Measurements from ENCODE around the gene ALG12. TPM values are rescaled to one million over a fixed set of nuclear protein-coding genes. Genes with fewer than 3 reads are reported as not detected.

ALG12 gene
- total RNA-seq, 1 donor: 18.8 TPM

DNA sequence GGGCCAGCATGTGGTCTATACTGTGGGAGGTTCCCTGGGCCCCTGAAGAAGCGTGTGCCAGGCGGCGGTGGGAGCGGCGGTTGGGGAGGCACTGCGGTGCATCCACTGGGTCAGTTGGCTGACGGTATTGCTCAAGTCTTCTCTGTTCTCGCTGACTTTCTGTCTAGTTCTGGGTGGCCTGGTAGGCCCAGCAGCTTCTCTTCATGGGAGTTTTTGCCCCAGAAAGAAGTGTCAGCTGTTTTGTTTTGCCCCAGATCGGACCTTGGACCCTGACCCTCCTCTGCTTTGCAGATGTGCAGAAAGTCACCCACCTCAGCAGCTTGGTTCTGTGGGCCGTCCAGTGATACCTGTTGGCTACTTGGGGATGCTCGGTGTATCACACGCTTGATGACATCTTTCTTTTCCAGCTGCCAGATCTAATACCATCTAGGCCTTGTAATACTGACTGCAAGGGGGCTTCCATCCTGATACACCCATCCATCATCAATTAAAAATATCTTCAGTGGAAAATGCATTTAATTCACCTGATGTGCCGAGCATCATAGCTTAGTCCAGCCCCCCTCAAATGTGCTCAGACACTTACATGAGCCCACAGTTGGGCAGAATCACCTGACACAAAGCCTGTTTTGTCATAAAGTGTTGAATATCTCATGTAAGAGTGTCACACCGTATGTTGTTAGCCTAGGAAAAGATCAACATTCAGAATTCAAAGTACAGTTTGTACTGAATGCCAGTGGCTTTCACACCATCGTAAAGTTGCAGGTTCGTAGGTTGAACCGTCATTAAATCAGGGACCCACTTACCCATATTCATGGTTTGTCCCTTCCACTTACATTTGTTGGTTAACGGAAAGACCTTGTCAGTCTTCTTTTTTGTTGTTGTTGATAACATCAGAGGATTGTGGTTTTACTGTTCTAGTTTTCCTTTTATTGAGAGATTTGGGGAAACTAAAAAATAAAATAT lies 50.7 kb downstream of the ALG12 start:
- H3K27me3 ChIP-seq (ENCODE audit: insufficient read depth, low read length): no peaks in the 10 kb centered on the region
- H3K79me2 ChIP-seq (ENCODE audit: insufficient read depth, low read length): peaks cover 97% of the 10 kb centered on the region
- peaks cover 53% of the 10 kb centered on the region for H4K20me1 ChIP-seq (ENCODE audit: insufficient read depth, low read length)
- peak; percentile 66 for DNase-seq (ENCODE audit: insufficient read length, low spot score, missing footprints)
- TF ChIP-seq, protein P1, sequence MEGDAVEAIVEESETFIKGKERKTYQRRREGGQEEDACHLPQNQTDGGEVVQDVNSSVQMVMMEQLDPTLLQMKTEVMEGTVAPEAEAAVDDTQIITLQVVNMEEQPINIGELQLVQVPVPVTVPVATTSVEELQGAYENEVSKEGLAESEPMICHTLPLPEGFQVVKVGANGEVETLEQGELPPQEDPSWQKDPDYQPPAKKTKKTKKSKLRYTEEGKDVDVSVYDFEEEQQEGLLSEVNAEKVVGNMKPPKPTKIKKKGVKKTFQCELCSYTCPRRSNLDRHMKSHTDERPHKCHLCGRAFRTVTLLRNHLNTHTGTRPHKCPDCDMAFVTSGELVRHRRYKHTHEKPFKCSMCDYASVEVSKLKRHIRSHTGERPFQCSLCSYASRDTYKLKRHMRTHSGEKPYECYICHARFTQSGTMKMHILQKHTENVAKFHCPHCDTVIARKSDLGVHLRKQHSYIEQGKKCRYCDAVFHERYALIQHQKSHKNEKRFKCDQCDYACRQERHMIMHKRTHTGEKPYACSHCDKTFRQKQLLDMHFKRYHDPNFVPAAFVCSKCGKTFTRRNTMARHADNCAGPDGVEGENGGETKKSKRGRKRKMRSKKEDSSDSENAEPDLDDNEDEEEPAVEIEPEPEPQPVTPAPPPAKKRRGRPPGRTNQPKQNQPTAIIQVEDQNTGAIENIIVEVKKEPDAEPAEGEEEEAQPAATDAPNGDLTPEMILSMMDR (IDR thresholded peaks at IDR 0.05; ENCODE audit: extremely low read depth, low read depth, low read length): no peak
- H3K4me2 ChIP-seq (ENCODE audit: insufficient read depth, low read length): no peak overlapping the region
- no peak overlapping the region for H3K27ac ChIP-seq (ENCODE audit: low read depth, low read length)
- H3K36me3 ChIP-seq (ENCODE audit: insufficient read depth, low read length): peaks cover 10% of the 10 kb centered on the region
- H3K9me3 ChIP-seq (ENCODE audit: low read depth, low read length): peaks cover 8% of the 10 kb centered on the region
- H3K4me1 ChIP-seq (ENCODE audit: insufficient read depth, low read length): no peaks in the 10 kb centered on the region
- H3K4me3 ChIP-seq (ENCODE audit: insufficient read depth, low read length): no peak overlapping the region
- H2AFZ ChIP-seq (ENCODE audit: low read length): no peak overlapping the region

DNA sequence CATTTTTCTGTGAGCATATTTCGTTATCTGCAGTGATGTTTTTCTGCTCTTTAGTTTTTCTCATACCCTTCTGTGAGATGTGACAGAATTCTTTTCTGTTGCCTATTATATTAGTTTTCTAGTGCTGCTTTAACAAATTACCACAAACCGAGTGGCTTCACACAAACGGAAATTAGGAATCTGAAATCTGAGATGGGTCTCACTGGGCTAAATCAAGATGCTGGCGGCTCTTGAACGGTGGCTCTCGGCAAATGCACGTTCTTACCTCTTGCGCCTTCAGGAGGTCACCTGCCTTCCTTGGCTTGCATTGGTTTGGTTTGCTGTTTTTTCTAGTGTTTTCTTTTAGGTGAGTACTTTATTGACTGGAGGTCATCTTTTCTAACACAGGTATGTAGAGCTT lies 51.6 kb downstream of the ALG12 start:
- TF ChIP-seq, protein P1 (IDR thresholded peaks at IDR 0.05; ENCODE audit: extremely low read depth, low read depth, low read length): no peak
- Histone ChIP-seq H3K9me3 (ENCODE audit: low read depth, low read length) (peaks cover 8% of the 10 kb centered on the region), H3K27me3 (ENCODE audit: insufficient read depth, low read length) (no peaks in the 10 kb centered on the region), H4K20me1 (ENCODE audit: insufficient read depth, low read length) (peaks cover 58% of the 10 kb centered on the region), H3K36me3 (ENCODE audit: insufficient read depth, low read length) (peaks cover 10% of the 10 kb centered on the region), H3K4me1 (ENCODE audit: insufficient read depth, low read length) (no peaks in the 10 kb centered on the region), H3K79me2 (ENCODE audit: insufficient read depth, low read length) (peaks cover 97% of the 10 kb centered on the region), H3K4me2 (ENCODE audit: insufficient read depth, low read length) (no peak overlapping the region), H3K4me3 (ENCODE audit: insufficient read depth, low read length) (no peak overlapping the region), H3K27ac (ENCODE audit: low read depth, low read length) (no peak overlapping the region), H2AFZ (ENCODE audit: low read length) (no peak overlapping the region)
- DNase-seq (ENCODE audit: insufficient read length, low spot score, missing footprints): no peak

DNA sequence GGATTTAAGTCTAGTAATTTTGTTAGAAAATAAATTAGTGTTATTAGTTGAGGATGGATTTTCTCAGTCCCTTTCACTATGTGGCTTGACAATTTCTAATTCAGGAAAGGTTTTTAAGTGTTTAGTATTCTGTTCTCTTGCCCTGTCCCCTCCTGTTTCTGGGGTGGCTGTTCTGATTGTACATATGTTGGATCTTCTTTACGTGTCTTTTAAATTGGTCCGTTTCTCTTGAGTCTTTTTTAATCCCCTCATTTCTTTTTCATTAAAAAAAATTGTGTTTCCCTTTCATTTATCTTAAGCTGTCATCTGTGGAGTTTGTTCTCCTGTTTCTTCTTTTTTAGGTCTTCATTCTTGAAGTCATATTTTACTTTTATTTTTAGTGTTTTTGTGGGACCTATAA lies 52.1 kb downstream of the ALG12 start:
- Histone ChIP-seq H3K9me3 (ENCODE audit: low read depth, low read length) (peaks cover 8% of the 10 kb centered on the region), H4K20me1 (ENCODE audit: insufficient read depth, low read length) (peaks cover 59% of the 10 kb centered on the region), H3K4me1 (ENCODE audit: insufficient read depth, low read length) (no peaks in the 10 kb centered on the region), H3K27ac (ENCODE audit: low read depth, low read length) (no peak overlapping the region), H3K79me2 (ENCODE audit: insufficient read depth, low read length) (peaks cover 98% of the 10 kb centered on the region), H3K4me3 (ENCODE audit: insufficient read depth, low read length) (no peak overlapping the region), H3K36me3 (ENCODE audit: insufficient read depth, low read length) (peaks cover 10% of the 10 kb centered on the region), H3K4me2 (ENCODE audit: insufficient read depth, low read length) (no peak overlapping the region), H3K27me3 (ENCODE audit: insufficient read depth, low read length) (no peaks in the 10 kb centered on the region), H2AFZ (ENCODE audit: low read length) (no peak overlapping the region)
- TF ChIP-seq, protein P1 (IDR thresholded peaks at IDR 0.05; ENCODE audit: extremely low read depth, low read depth, low read length): no peak
- DNase-seq (ENCODE audit: insufficient read length, low spot score, missing footprints): no peak

DNA sequence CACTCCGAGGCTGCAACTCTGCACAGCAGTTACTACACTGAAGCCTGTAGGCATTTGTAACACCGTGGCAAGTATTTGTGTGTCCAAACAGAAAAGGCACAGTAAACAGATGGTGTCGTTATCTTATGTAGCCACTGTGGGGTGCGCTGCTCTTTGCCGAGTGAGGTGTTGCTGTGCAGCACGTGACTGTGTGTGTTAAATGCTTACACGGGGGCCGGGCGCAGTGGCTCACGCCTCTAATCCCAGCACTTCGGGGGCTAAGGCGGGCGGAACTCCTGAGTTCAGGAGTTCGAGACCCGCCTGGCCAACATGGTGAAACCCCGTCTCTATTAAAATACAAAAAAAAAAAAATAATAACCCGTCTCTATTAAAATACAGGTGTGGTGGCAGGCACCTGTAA lies 53.1 kb downstream of the ALG12 start:
- H2AFZ ChIP-seq (ENCODE audit: low read length): no peak overlapping the region
- TF ChIP-seq, protein P1 (IDR thresholded peaks at IDR 0.05; ENCODE audit: extremely low read depth, low read depth, low read length): no peak
- peaks cover 10% of the 10 kb centered on the region for H3K36me3 ChIP-seq (ENCODE audit: insufficient read depth, low read length)
- H3K4me3 ChIP-seq (ENCODE audit: insufficient read depth, low read length): no peak overlapping the region
- H3K4me2 ChIP-seq (ENCODE audit: insufficient read depth, low read length): no peak overlapping the region
- DNase-seq (ENCODE audit: insufficient read length, low spot score, missing footprints): no peak
- H3K27me3 ChIP-seq (ENCODE audit: insufficient read depth, low read length): no peaks in the 10 kb centered on the region
- peaks cover 56% of the 10 kb centered on the region for H4K20me1 ChIP-seq (ENCODE audit: insufficient read depth, low read length)
- peaks cover 97% of the 10 kb centered on the region for H3K79me2 ChIP-seq (ENCODE audit: insufficient read depth, low read length)
- no peak overlapping the region for H3K27ac ChIP-seq (ENCODE audit: low read depth, low read length)
- H3K4me1 ChIP-seq (ENCODE audit: insufficient read depth, low read length): no peaks in the 10 kb centered on the region
- peaks cover 8% of the 10 kb centered on the region for H3K9me3 ChIP-seq (ENCODE audit: low read depth, low read length)

Measured in osteoblast (primary cell).